ENCODE results near the gene TRAK1. TPM values are rescaled to one million over a fixed set of nuclear protein-coding genes. Genes with fewer than 3 reads are reported as not detected.
"Not testable (repeated sequence)": the region's sequence is repeated elsewhere in the genome, so short reads cannot be mapped to it uniquely, and the experiment has no call there.

TRAK1 gene
- polyA plus RNA-seq, 1 donor = 103 TPM

GRCh38 chr3:42096796-42097565, 5.8 kb downstream of the TRAK1 start:
- DNase-seq (ENCODE audit: low read depth) = no peak

GRCh38 chr3:42097566-42097946, 6.4 kb downstream of the TRAK1 start:
- DNase-seq (ENCODE audit: low read depth) = no peak

GRCh38 chr3:42098171-42098570, 7.0 kb downstream of the TRAK1 start:
- no peak for DNase-seq (ENCODE audit: low read depth)

GRCh38 chr3:42099020-42099765, 8.0 kb downstream of the TRAK1 start:
- DNase-seq (ENCODE audit: low read depth) = no peak

- no peak for DNase-seq (ENCODE audit: low read depth)
These were observed 9.9 kb downstream of the TRAK1 start for GRCh38 chr3:42101048-42101447.

GRCh38 chr3:42101481-42101880, 10.3 kb downstream of the TRAK1 start:
- no peak for DNase-seq (ENCODE audit: low read depth)

- no peak for DNase-seq (ENCODE audit: low read depth)
These were observed 11.4 kb downstream of the TRAK1 start for GRCh38 chr3:42102571-42102970.

GRCh38 chr3:42103921-42104665, 12.9 kb downstream of the TRAK1 start:
- DNase-seq (ENCODE audit: low read depth) = not testable (repeated sequence)

GRCh38 chr3:42105994-42106393, 14.8 kb downstream of the TRAK1 start:
- DNase-seq (ENCODE audit: low read depth) = not testable (repeated sequence)

GRCh38 chr3:42106646-42107045, 15.5 kb downstream of the TRAK1 start:
- DNase-seq (ENCODE audit: low read depth) = no peak

- no peak for DNase-seq (ENCODE audit: low read depth)
These were observed 19.5 kb downstream of the TRAK1 start for GRCh38 chr3:42110631-42111030.

GRCh38 chr3:42114130-42114725, 23.1 kb downstream of the TRAK1 start:
- DNase-seq (ENCODE audit: low read depth) = no peak

GRCh38 chr3:42115215-42115614, 24.1 kb downstream of the TRAK1 start:
- no peak for DNase-seq (ENCODE audit: low read depth)

- DNase-seq (ENCODE audit: low read depth) = no peak
These were observed 24.8 kb downstream of the TRAK1 start for GRCh38 chr3:42115946-42116345.

GRCh38 chr3:42116466-42116865, 25.3 kb downstream of the TRAK1 start:
- no peak for DNase-seq (ENCODE audit: low read depth)

- no peak for DNase-seq (ENCODE audit: low read depth)
These were observed 26.2 kb downstream of the TRAK1 start for GRCh38 chr3:42117175-42118008.

- DNase-seq (ENCODE audit: low read depth) = no peak
These were observed 27.7 kb downstream of the TRAK1 start for GRCh38 chr3:42118762-42119361.

- no peak for DNase-seq (ENCODE audit: low read depth)
These were observed 28.6 kb downstream of the TRAK1 start for GRCh38 chr3:42119561-42120355.

- no peak for DNase-seq (ENCODE audit: low read depth)
These were observed 29.7 kb downstream of the TRAK1 start for GRCh38 chr3:42120866-42121265.

Data from forelimb muscle (tissue), 1 donor.